Stimulated activated CD4-positive, alpha-beta T cell treated with anti-CD3 and anti-CD28 coated beads, TNF-alpha, amount 100 ng/mL, for 4 hours (primary cell): ENCODE data around the gene MGA.
"Not testable (repeated sequence)": the region's sequence is repeated elsewhere in the genome, so short reads cannot be mapped to it uniquely, and the experiment has no call there.

Experiments used
- DNase-seq, 3 experiments: peaks; one replicate each; pipeline ENCODE4 v3.0.0-alpha.2; 2020; ENCODE audit warnings: low read depth in 3 of 3

MGA gene

DNA sequence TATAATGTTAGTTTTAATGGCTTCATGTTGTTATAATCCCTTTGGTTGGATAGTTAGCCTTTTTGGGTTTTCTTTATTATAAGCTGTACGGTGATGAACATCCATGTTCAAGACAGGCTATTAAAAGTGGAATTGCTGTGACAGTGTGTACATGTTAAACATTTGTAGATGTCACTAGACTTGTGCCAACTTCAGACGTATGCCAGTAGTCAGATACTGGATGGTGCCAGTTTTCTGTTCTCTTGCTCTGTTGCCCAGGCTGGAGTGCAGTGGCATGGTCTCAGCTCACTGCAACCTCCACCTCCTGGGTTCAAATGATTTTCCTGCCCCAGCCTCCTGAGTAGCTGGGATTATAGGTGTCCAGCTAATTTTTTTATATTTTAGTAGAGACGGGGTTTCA is 54.1 kb downstream of the MGA start:
- DNase-seq: no peak

GRCh38 chr15:41716864-41717263 is 56.7 kb downstream of the MGA start:
- DNase-seq: no peak

- DNase-seq: no peak
These were observed 66.9 kb downstream of the MGA start for GRCh38 chr15:41727143-41727542.

GRCh38 chr15:41728061-41728460 is 67.9 kb downstream of the MGA start:
- DNase-seq: not testable (repeated sequence)

- DNase-seq: no peak
These were observed 70.3 kb downstream of the MGA start for GRCh38 chr15:41730543-41730942.

DNA sequence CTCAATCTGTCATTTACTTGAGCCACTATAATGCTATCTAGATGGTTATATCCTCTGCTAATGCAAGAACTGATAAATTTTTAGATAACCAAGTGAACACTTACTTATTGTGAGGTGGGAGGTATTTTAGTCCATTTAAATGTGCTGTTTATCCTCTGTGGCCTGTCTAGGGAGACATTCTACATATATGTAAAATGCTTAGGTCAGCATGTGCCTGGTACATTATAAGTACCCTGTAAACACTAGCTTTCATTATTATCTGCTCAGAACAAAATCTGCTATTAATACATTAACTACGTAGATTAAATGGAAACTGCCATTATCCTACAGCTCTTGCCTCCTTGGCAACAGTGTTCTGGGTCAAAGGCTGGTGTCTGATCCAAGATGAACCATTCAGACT is 72.3 kb downstream of the MGA start:
- DNase-seq: no peak

DNA sequence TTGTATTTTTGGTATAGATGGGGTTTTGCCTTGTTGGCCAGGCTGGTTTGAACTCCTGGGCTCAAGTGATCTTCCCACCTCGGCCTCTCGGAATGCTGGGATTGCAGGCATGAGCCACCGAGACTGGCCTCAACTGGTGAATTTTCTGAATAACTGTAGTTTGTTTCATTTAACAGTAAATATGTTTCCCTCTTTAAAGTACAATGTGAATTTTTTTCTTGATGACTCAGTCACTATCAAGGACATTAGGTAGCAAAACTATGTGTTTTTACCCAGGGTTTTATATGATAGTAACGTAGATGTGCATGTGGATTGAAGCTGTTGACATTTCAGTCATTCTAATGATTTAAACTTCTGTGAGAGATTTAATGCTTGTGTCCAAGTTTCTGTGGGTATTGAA is 73.9 kb downstream of the MGA start:
- DNase-seq: no peak

GRCh38 chr15:41735046-41735445 is 74.8 kb downstream of the MGA start:
- no peak for DNase-seq

- DNase-seq: not testable (repeated sequence)
These were observed 75.3 kb downstream of the MGA start for GRCh38 chr15:41735492-41735891.

DNA sequence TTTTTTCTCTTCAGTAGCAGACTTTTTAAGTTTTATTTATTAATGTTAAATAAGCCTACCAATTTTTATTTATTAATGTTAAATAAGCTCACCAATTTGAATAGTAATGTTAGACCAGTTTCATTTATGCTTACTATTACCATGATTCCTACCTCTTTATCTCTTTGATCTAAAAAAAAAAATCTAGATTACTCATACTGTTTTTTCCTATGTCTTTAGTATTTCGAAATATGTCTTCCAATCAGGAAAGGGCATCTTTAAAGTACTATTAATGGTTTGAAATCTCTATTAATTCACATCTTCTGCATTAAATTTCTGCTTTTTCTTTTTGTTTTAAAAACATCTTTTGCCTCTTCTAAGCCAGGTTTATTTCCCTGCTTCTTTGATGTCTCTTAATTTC is 86.6 kb downstream of the MGA start:
- DNase-seq: no peak

DNA sequence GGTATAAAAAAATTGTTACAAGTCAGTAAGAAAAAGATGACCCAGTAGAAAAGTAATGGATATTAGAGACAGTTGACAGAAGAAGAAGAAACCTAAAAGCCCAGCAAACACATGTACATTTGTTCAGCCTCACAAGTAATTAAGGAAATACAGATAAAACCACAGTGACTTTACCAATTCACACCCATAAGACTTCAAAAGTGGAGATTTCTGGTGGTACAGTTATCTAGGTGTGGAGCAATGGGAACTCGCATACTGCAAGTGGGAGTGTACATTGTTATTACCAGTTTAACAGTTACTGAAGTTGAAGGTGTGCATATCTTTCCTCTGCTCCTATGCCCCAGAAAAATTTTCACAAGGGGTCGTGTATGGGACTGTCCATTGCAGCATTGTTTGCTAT is 96.0 kb downstream of the MGA start:
- no peak for DNase-seq

GRCh38 chr15:41772720-41773331 is 112.6 kb downstream of the MGA start:
- peak in 2 of 3 experiments; percentile 17 to 30 for DNase-seq

DNA sequence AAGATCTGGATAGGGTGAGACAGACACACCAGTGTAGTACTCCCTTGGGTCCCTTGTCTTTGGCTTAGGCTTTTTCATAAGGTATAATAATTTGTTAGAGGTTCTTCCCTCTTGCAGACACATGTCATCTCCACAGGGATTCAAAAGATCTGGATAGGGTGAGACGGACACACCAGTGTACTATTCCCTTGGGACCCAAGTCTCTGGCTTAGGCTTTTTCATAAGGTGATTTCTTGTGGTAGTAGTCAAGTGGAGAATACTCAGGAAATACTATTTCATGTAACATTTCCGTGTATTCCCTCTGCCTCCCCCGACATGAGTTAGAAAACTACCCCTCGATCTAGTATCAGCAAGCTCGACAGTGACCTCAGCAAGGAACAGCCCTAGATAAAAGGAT is 113.1 kb downstream of the MGA start:
- DNase-seq: no peak

- no peak for DNase-seq
These were observed 113.5 kb downstream of the MGA start for GRCh38 chr15:41773729-41774061.

- DNase-seq: peak; percentile 90 to 94 (median 92)
These were observed 114.1 kb downstream of the MGA start, which contains the start of gene MAPKBP1 for GRCh38 chr15:41774062-41774881. MAPKBP1 (plus strand) TSS chr15:41774484; CDS start chr15:41775276, 792 bp downstream.

- no peak for DNase-seq
These were observed 114.7 kb downstream of the MGA start for GRCh38 chr15:41774882-41775417.

GRCh38 chr15:41775651-41776050 is 115.4 kb downstream of the MGA start:
- DNase-seq: no peak

GRCh38 chr15:41777421-41777973 is 117.3 kb downstream of the MGA start:
- no peak for DNase-seq

- DNase-seq: no peak
These were observed 118.3 kb downstream of the MGA start for GRCh38 chr15:41778521-41778920.

- no peak for DNase-seq
These were observed 119.5 kb downstream of the MGA start for GRCh38 chr15:41779662-41780157.

DNA sequence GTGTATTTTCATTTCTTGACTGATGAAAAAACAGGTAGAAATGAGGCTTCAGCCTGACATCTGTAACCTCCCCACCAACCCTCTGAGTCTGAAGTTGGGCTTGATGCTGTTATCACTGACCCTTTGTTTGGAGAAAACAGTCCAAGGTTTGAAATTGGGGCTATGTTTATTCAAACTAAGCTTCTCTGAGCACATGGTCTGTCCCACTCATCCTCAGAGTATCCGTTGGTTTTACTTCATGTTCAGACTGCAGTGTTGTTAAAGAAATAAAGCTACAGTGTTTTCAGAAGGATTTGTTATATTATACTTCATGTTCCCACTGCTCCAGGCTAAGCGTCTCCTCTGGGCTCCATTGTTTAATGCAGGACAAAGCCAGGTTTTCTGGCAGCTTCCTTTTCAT is 120.1 kb downstream of the MGA start:
- no peak for DNase-seq

GRCh38 chr15:41780727-41781126 is 120.5 kb downstream of the MGA start:
- no peak for DNase-seq
